Right ventricle myocardium inferior (tissue), 1 donor: ENCODE data around the gene ADAM20. TPM values are rescaled to one million over a fixed set of nuclear protein-coding genes. Genes with fewer than 3 reads are reported as not detected.
A peak's percentile ranks its signal among the peaks of the same experiment; 100 is the strongest.
"Not testable (repeated sequence)": the region's sequence is repeated elsewhere in the genome, so short reads cannot be mapped to it uniquely, and the experiment has no call there.

Experiments used
- ATAC-seq: fragments of 200-7000 bp; cut with Tn5 transposase; one replicate; pipeline ENCODE4 v1.9.1; 2020; ENCODE audit warnings: mild to moderate bottlenecking, moderate library complexity
- DNase-seq: peaks from one replicate; pipeline ENCODE4 v3.0.0; 2021; ENCODE audit errors: missing footprints
- intact Hi-C: fragments of 100-400 bp; cut with DNase I; formaldehyde crosslinking; loops from one replicate; pipeline ENCODE4 v1.11.0; 2022
- long read RNA-seq: library from polyadenylated mRNA; unstranded; transcript quantifications from one replicate; pipeline ENCODE4 v2.0.0, GENCODE V29; 2021
- total RNA-seq: library from RNA; stranded (reverse); fragmentation: NEBNext Ultra II Directional; extraction: Animal tissue kit (Norgen Biotek cat#: 25700); gene quantifications from one replicate; pipeline ENCODE4 v1.2.1, GENCODE V29; 2021
- donor health status: DM: no; HTN: yes; CAD: no; lungs with severe emphysema.

The ADAM20 gene
- total RNA-seq: 0.35 TPM
- long read RNA-seq: 0 reads

DNA sequence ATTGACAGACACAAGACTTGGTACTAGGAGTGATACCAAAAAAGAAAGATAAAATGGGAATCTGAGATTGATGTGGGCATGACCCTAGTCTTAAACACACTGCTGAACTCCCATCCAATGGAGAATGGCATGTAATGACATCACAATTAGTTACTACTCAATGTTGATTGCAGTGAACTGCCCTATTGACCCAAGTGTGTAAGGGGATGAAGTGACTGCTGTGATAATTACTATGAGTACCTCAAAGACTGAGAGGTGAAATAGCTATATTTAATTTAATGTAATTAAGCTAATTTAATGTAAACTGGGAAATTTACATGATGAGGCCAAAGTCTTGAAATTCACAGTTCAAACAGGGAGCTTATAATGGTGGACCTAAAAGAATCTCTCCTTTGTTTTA is at the start of gene ADAM20:
Gene ADAM20, minus strand, starts transcription at position 101 of the 400 bp plus-strand sequence. CDS start 10,247 bp downstream, outside the sequence.
- no peak for ATAC-seq
- intact Hi-C loops: no loop called here
- no peak for DNase-seq

DNA sequence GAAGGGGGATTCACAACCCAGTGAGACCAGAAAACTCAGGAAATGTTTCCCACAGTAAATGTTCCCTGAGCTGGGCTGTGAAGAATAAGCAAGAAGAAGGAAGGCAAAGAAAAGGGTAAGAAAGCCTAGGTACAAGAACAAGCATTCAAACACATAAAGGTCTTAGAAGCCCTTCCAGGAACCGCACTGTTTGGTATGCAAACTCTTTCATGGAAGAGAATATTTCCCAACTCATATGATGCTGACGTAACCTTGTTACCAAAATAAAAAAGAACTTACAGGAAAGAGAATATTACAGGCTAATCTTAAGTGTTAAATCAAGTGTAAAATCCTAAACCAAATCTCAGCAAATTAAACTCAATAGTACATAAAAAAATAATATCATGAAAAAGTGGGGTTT is 42.1 kb upstream of the ADAM20 start:
- ATAC-seq (no peak), DNase-seq (no peak)
- intact Hi-C loops: no loop called here

DNA sequence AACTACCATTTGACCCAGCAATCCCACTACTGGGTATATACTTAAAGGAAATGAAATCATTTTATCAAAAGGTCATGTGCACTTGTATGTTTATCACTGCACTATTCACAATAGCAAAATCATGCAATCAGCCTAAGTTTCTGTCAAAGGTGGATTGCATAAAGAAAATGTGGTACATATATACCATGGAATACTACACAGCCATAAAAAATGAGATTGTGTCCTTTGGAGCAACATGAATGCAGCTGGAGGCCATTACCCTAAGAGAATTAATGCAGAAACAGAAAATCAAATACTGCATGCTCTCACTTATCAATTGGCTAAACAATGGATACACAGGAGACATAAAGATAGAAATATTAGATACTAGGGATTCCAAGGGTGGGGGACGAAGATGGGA is 38.2 kb upstream of the ADAM20 start:
- no peak for ATAC-seq
- intact Hi-C loops: no loop called here
- no peak for DNase-seq

DNA sequence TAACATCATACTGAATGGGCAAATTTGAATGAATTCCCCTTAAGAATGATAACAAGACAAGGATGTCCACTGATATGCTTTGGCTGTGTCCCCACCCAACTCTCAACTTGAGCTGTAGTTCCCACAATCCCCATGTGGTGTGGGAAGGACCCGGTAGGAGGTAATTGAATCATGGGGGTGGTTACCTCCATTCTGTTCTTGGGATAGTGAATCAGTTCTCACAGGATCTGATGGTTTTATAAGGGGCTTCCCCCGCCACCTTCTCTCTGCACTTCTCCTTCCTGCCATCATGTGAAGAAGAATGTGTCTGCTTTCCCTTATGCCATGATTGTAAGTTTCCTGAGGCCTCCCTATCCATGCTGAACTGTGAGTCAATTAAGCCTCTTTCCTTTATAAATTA is 36.3 kb upstream of the ADAM20 start:
- ATAC-seq (no peak), DNase-seq (no peak)
- intact Hi-C loops: no loop called here

DNA sequence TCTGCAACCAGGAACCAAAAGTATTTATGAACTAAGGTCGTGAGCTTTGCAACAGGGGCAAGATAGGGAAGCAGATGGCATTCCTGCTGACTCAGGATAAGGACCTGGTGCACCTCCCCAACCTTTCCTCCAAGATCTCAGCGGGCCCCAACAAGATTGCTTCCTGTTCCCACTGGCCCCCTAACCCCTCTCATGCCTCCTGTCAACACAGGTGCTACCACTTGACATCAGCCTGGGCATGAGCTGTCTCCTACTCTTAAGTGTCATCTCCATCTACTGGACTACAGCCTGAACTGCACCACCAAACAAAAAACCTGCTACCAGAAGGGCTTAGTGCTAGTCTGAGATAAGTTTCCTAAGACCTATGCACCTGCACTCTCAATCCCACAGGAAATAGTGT is 33.0 kb upstream of the ADAM20 start:
- ATAC-seq: no peak
- no peak for DNase-seq
- intact Hi-C loops: no loop called here

DNA sequence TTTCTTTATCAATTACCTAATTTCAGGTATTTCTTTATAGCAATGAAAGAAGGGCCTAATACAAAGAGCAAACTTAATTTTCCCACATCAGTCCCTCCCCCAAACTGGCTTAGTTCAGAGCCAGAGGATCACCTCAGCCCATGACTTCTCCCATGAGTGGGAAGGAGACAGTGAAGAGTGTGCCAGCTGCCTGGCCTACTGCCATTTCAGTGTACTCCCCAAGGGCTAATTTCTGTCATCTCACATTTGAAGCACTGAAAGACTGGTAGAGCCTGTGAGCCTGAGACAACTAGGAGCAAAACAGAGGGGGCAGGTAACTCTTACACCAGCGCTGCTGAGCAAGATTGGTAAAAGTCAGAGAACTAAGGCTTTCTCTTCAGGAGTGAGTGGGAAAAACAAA is 29.1 kb upstream of the ADAM20 start:
- intact Hi-C loops: no loop called here
- DNase-seq (peak; percentile 17), ATAC-seq (peak; percentile 85)

DNA sequence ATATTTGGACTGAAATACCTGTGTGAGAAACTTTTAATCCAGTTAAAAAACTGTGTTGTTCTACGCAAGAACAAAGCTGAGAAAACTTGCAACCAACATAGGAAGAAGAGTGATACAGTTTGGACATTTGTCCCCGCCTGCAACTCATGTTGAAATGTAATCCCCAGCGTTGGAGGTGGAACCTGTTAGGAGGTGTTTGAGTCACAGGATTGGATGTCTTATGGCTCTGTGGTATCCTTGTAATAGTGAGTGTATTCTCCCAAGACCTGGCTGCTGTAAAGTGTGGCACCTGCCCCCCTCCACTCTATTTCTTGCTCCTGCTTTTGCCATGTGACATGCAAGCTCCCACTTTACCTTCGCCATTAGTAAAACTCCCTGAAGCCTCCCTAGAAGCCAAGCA is 28.6 kb upstream of the ADAM20 start:
- no peak for ATAC-seq

DNA sequence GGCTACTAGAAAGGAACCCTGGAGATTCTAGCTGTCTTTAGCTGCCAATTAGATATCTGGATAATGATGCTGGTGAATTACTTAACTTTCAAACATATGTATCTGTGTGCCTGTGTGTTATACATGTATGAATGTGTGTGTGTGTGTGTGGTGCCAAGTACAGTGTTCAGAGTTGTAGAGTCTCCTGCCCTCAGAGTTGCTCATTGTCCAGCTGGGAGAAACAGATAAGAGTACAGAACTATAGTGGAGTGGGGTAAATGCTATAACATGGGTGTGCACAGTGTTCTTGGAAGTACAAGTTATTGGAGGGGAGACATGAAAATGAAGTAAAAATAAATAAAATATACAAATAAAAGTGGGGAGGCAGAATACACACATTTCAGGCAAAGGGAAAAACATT is 23.6 kb upstream of the ADAM20 start:
- no peak for DNase-seq
- ATAC-seq: no peak
- intact Hi-C loops: no loop called here

More for the DNA sequence above, 28.6 kb upstream of the ADAM20 start:
- no peak for DNase-seq
- intact Hi-C loops: no loop called here

DNA sequence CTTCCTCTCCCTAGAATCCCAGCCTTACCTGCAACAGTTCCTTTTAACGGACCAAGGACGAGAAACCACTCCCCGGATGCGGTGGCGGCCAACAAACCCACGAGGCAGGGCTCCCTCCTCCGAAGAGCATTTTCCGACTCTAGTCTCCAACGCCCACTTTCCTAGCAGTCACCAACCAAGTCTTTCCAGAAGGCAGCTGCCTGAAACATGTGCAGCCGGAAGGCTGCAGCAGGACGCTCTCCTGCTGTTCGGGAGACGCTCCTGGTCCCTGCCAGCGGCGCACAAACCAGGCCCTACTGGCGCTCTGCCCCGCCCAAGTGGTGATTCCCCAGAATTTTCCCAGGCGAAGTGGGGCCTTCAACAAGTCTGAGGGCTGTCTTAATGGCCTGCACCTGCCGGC is 21.1 kb upstream of the ADAM20 start:
- intact Hi-C loops: no loop called here
- ATAC-seq (peak; percentile 44), DNase-seq (peak; percentile 69)

DNA sequence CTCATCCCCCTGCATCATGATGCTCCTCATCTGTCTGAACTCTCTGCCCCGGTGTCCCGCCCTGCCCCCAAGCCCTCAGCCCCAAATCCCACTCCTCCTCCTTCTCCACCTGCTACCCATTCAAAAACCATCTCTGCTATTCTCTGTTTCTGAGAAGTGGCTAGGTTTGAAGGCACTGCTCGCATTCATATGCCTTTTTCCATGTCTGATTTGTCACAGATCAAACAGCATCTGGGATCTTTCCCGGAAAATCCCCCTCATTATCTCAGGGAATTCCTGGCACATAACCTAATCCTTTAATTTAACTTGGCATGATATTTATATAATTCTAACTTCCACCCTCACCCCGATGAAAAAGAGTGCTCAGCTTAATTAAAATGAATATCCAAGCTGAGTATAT is 3.3 kb upstream of the ADAM20 start:
- DNase-seq (no peak), ATAC-seq (no peak)
- intact Hi-C loops: no loop called here

DNA sequence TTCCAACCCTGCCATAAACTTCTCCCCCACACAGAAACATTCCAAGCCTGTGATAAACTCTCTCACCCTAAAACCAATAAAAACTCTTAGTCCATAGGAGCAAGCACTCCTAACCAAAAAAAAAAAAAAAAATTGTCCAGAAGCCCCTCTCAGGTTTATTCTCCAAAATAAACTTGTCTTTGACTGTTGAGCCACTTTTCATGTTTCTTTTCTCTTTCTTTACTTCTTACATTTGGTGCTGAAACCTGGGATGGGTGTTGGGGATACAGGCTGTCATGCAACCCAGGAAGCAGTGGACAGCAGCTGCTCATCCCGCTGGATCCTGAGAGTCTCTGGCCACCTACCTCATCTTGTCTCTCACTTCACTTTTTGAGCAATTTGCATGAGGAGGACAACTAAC is 2.0 kb upstream of the ADAM20 start:
- intact Hi-C loops: no loop called here
- no peak for ATAC-seq
- DNase-seq: no peak

DNA sequence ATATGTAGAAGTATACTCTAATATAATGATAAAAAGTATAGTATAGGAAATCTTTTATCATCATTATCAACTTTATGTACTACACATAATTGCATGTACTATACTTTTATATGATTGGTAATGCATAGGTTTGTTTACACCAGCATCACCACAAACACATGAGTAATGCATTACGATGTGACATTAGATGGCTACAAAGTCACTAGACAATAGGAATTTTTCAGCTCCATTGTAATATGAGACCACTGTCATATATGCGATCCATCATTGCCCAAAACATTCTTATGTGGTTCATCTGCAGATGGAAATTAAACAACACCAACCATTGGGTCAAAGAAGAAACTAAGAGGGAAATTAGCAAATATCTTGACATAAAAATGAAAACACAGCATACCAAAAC is 4.4 kb downstream of the ADAM20 start:
- intact Hi-C loops: no loop called here
- DNase-seq: no peak
- no peak for ATAC-seq

DNA sequence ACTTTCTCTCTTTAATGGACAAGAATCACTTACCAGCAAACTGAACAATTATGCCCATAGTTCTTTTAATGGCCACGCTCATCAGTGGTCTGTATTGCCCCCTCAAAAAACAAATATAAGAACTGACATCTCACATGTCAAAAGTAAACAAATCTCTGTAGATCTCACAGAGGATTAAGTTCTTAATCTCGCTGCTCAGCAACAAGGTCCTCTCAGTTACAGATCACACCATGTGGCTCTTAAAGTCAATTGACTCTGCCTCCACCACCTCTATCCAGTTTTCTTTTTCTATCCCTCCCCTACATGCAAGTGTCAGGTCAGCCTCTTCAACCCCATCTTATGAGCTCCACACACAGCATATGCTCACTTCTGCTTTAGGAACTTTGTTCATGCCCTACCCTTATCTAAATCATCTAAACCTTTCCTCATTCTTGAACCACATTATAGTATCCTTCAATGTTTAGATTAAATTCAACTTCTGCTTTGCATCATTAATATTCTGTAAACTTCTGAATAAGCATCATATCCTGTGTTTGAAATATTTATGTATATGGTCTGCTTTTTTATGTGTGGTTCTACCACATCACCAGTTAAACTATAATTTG is 7.2 kb downstream of the ADAM20 start:
- intact Hi-C loops: no loop called here
- ATAC-seq (no peak), DNase-seq (no peak)

DNA sequence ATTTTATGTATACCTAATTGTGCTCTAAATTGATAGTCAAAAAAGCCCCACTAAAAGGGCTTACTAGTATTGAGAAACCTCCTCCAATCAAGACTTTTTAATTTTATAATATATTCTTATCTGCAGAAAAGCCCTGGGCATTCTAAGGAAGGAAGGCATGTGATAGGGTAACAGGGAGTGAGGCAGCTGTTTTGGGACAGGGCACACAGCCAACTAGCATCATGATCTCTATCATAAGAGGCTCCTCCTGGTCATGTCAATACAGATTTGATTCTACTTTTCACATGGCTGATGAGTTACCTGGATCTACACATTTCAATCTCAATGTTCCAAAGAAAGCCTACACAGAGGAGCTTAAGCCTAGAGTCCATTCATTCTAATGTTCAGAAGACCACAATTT is 9.1 kb downstream of the ADAM20 start:
- ATAC-seq (no peak), DNase-seq (no peak)
- intact Hi-C loops: no loop called here

DNA sequence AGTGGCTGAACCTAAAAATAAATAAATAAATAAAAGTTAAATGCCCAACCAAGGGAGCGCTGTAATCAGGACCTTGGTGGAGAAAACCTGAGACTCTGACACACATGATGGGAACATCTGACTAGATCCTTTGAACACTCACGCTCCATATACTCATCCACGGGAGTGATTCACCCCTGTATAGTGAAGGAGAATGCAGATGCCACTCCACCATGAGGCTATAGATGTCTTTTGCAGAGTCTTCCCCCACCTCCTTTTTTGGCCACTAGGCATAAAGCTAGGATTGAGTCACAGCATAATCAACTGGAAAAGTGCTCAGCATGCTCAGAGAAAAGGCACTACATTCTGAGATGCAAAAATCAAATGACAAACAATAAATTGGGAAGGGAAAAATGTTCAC is 19.0 kb downstream of the ADAM20 start:
- intact Hi-C loops: no loop called here
- DNase-seq (no peak), ATAC-seq (no peak)

DNA sequence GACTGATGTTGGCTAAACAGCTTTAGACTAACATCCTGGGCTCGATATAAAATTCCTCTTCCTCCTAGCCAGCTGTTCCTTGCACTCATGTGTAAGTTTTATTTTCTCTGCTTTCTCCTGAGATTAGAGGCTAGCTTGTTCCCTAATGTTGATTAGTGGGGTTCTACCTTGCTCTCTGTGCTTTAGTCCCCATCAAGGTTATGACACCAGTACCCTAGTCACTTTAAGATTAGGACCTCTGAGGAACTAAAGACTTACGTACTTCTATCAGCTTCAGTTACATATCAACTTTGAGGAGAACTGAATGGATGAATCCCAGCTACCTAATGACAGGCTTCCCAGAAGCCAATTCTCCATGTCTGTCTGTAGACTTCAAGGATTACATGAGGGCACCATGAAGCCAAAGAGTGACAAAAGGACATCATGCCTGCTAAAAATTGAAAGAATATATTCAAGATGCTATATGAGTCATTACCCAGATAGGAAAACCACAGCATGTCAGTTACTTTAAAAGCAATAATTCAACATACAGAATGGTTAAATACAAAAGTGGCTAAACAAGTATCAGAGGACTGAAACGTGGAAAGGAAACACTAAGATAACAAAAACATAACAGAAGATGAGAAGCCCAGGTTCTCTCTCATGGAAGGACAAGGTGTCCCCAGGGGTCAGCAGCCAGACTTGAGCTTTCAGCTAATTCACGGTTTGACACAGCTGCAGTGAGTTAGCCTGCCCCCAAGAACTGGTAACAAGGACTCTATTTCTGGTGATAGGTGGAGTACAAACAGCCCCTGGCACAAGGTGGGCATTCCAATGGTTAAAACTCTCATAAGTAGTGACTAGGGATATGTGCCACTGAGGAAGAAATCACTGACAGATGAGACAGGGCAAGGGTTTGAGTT is 20.4 kb downstream of the ADAM20 start:
- no peak for DNase-seq
- no peak for ATAC-seq
- intact Hi-C loops: no loop called here

DNA sequence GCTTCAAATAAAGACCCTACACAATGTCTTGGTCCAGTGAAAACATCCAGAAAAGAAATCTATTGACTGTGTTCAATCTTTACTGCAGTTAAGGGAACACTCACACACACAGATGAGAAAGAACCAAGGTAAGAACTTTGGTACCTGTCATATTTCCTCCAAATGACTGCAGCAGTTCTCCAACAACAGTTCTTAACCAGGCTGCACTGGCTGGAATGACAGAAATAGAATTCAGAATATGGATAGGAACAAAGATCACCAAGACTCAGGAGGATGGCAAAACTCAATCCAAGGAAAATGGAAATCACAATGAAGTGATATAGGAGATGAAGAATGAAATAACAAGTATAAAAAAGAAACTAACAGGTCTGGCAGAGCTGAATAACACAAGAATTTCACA is 36.6 kb downstream of the ADAM20 start:
- intact Hi-C loops: no loop called here
- no peak for ATAC-seq
- no peak for DNase-seq

DNA sequence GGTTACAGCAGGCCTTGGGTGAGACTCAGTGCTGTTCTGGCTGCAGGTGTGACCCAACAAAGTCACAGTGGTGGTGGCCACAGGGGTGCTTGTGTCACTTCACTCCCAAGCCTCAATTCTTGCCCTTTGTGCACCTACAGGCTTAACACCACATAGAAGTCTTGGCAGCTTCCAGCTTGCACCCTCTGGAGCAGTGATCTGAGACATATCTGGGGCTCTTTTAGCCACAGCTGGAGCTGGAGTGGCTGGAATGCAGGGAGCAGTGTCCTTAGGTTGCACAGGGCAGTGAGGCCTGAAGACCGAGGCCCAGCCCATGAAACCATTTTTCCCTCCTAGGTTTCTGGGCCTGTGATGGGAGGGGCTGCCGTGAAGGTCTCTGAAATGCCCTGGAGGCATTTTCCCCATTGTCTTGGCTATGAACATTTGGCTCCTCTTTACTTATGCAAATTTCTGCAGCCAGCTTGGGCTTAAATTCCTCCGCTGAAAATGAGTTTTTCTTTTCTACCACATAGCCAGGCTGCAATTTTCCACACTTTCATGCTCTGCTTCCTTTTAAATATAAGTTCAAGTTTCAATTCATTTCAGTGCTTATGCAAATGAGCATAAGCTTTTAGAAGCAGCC is 45.1 kb downstream of the ADAM20 start:
- no peak for DNase-seq
- intact Hi-C loops: no loop called here
- no peak for ATAC-seq

DNA sequence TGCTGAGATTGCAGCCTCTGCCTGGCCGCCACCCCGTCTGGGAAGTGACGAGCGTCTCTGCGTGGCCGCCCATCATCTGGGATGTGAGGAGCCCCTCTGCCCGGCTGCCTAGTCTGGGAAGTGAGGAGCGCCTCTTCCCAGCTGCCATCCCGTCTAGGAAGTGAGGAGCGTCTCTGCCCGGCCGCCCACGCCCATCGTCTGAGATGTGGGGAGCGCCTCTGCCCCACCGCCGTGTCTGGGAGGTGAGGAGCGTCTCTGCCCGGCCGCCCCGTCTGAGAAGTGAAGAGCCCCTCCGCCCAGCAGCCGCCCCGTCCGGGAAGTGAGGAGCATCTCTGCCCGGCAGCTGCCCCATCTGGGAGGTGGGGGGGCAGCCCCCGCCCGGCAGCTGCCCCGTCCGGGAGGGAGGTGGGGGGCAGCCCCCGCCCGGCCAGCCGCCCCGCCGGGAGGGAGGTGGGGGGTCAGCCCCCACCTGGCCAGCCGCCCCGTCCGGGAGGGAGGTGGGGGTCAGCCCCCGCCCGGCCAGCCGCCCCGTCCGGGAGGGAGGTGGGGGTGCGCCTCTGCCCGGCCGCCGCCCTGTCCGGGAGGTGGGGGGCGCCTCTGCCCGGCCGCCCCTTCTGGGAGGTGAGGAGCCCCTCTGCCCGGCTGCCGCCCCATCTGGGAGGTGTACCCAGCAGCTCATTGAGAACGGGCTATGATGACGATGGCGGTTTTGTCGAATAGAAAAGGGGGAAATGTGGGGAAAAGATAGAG is 57.3 kb downstream of the ADAM20 start:
- DNase-seq, intact Hi-C loops, ATAC-seq: not testable (repeated sequence)
